Ectodermal cell (in vitro differentiated cells): ENCODE data around the gene SLC5A3.

ENCODE experiments used
- H3K27ac ChIP-seq: 2 replicates; pipeline ENCODE4 v1.7.0; 2013; ENCODE audit warnings: mild to moderate bottlenecking, low read depth, low read length; ENCODE audit not compliant: insufficient read depth, poor library complexity, severe bottlenecking
- H3K27me3 ChIP-seq: 2 replicates; pipeline ENCODE4 v1.7.0; 2013; ENCODE audit warnings: mild to moderate bottlenecking, low read length; ENCODE audit not compliant: insufficient read depth, control insufficient read depth, poor library complexity, severe bottlenecking
- H3K36me3 ChIP-seq: one replicate; pipeline ENCODE4 v1.7.0; 2013; ENCODE audit warnings: low read length; ENCODE audit not compliant: control insufficient read depth, insufficient read depth
- H3K4me1 ChIP-seq: one replicate; pipeline ENCODE4 v1.7.0; 2013; ENCODE audit warnings: low read length; ENCODE audit not compliant: control insufficient read depth, insufficient read depth
- H3K4me3 ChIP-seq: 2 replicates; pipeline ENCODE4 v1.7.0; 2013; ENCODE audit warnings: low read depth, low read length, control low read depth; ENCODE audit not compliant: insufficient read depth
- H3K9me3 ChIP-seq: 2 replicates; pipeline ENCODE4 v1.7.0; 2013; ENCODE audit warnings: mild to moderate bottlenecking, low read length, moderate library complexity; ENCODE audit not compliant: control insufficient read depth
- WGBS, 2 experiments: methylation state at CpG; one replicate each; pipeline ENCODE4 v1.1.7; 2013; ENCODE audit warnings: missing lambda C conversion rate in 2 of 2; 5-methylcytosine and 5-hydroxymethylcytosine counted together

Gene SLC5A3

DNA sequence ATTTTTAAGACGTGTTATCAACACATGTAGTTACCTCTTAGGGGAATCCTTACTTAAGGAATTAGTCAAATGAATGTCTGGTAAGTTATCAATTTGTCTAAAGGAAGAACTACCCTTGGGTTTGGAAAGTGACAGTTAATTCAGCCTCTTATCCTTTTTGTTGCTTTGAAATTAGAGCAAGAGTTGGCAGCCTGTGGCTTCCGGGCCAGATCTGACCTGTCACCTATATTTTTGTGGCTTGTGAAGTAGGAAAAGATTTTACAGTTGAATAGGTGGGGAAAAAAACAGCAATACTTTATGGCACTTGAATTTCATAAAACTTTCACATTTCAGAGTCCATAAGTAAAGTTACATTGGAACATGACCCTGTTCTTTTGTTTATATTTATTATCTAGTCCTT is 5.5 kb downstream of the SLC5A3 start:
- 92 to 100% methylated on average over 2 of the region's 2 CpGs for WGBS, 2 experiments
- Histone ChIP-seq H3K4me3 (no peak overlapping the region), H3K36me3 (no peaks in the 10 kb centered on the region)

DNA sequence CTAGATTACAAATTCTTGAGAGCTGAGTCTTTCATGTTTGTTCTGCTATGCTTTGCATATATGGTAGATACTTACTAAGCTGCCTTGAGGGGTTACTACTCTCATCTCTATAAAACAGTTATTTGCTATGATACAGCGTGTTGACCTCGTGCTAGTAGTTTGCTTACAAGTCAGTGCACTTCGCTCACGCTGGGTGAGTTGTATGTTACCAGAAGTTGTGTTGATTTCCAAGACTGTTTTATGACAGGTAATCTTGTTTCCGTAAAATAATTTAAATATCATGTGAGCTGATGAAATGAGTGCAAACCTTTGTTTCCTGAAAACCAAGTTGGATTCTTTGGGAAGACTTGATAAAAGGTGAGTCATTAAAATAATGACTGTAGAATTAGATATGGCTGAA is 7.3 kb downstream of the SLC5A3 start:
- WGBS, 2 experiments: 95 to 100% methylated on average over 5 of the region's 5 CpGs
- Histone ChIP-seq H3K4me3 (no peak overlapping the region), H3K4me1 (peaks cover 20% of the 10 kb centered on the region), H3K9me3 (no peaks in the 10 kb centered on the region), H3K36me3 (no peaks in the 10 kb centered on the region), H3K27me3 (no peaks in the 10 kb centered on the region), H3K27ac (no peak overlapping the region)

More for the DNA sequence above, 5.5 kb downstream of the SLC5A3 start:
- Histone ChIP-seq H3K9me3 (no peaks in the 10 kb centered on the region), H3K4me1 (peaks cover 27% of the 10 kb centered on the region), H3K27me3 (no peaks in the 10 kb centered on the region), H3K27ac (no peak overlapping the region)

DNA sequence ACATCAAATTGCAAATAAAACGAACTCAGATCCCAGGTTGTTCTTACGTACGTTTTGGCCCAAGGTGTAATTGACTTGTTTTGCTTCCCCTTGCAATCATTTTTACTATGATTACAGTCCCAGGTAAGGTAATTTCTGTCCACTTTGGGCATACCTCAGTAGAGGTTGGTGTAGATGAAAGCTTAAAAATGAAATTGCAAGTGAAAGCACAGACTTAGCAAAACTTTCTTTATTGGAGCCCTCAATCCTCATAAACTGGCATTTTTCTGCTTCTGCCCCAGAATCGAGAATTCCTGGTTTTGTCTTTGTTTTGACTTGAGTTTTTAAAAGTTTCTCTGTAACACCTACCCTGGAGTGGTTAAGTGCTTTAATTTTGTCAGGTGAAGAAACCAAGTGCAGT is 9.4 kb downstream of the SLC5A3 start:
- 97 to 98% methylated on average over 4 of the region's 4 CpGs for WGBS, 2 experiments
- H3K27me3 ChIP-seq: no peaks in the 10 kb centered on the region
- no peaks in the 10 kb centered on the region for H3K36me3 ChIP-seq
- H3K27ac ChIP-seq: no peak overlapping the region
- H3K4me1 ChIP-seq: peaks cover 11% of the 10 kb centered on the region
- no peaks in the 10 kb centered on the region for H3K9me3 ChIP-seq
- no peak overlapping the region for H3K4me3 ChIP-seq

DNA sequence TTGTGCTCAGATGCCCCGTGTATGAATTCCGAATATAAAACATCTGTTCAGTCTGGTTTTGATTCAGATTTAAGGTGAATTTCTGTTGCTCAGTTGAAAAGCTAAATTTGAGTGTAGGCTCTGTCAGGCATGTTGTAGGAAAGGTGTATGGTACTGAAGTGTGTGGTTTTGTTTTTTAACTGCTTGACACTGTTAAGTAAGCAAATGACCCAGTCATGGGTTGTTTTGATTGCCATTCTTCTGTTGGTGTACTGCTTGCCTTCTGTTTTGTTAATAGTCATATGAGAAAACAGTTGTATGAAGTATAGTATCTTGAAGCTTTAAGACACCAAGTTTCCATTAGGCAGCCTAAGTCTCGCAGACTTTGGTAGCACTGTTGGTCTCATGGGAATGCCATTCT is 10.0 kb downstream of the SLC5A3 start:
- Histone ChIP-seq H3K4me3 (no peak overlapping the region), H3K36me3 (no peaks in the 10 kb centered on the region), H3K4me1 (peaks cover 11% of the 10 kb centered on the region), H3K27me3 (no peaks in the 10 kb centered on the region), H3K27ac (no peak overlapping the region), H3K9me3 (no peaks in the 10 kb centered on the region)
- 92 to 94% methylated on average over 3 of the region's 3 CpGs for WGBS, 2 experiments

DNA sequence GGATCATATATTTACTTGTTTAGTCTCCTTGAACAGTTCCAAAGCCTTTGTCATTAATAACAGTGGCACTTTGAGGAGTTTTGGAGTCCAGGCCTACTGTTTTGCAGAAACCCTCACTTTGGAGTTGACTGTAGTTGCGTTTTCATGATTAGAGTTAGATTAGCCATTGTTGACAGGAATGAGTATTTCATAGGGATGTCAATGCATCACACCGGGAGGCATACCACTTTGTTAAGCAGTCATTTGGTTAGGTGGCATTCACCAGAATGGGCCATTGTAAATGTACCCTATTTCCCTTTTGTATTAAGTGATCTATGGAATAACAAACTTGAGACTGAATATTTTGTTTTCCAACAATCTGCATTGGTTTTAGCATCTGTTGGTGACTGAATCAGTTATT is 11.8 kb downstream of the SLC5A3 start:
- H3K36me3 ChIP-seq: no peaks in the 10 kb centered on the region
- H3K4me1 ChIP-seq: peaks cover 11% of the 10 kb centered on the region
- no peaks in the 10 kb centered on the region for H3K27me3 ChIP-seq
- WGBS, 2 experiments: 46 to 62% methylated on average over 2 of the region's 2 CpGs
- no peaks in the 10 kb centered on the region for H3K9me3 ChIP-seq
- no peak overlapping the region for H3K4me3 ChIP-seq
- no peak overlapping the region for H3K27ac ChIP-seq

DNA sequence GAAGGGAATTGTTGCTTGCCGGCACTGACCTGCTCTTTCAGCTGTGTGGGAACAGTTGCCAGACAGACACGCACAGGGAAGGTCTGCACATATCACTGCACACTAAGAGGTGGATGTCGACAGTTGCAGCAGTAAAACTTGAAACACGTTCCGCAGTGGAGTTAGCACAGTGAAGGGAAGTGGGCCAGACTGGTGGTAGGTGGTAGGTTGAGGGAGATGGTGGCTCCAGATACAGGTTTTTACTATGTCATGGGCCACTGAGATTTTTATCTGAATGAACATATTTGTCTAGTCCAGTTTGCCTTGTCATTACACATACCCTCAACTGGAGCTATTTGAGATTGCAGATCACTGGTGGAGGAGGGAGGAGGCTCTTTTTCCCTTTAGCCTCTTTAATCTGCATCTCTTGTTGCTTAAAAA is 13.5 kb downstream of the SLC5A3 start:
- Histone ChIP-seq H3K36me3 (no peaks in the 10 kb centered on the region), H3K9me3 (no peaks in the 10 kb centered on the region), H3K27me3 (no peaks in the 10 kb centered on the region), H3K4me1 (peaks cover 6% of the 10 kb centered on the region), H3K4me3 (no peak overlapping the region), H3K27ac (no peak overlapping the region)
- 97% methylated on average over 5 of the region's 5 CpGs for WGBS, 2 experiments

DNA sequence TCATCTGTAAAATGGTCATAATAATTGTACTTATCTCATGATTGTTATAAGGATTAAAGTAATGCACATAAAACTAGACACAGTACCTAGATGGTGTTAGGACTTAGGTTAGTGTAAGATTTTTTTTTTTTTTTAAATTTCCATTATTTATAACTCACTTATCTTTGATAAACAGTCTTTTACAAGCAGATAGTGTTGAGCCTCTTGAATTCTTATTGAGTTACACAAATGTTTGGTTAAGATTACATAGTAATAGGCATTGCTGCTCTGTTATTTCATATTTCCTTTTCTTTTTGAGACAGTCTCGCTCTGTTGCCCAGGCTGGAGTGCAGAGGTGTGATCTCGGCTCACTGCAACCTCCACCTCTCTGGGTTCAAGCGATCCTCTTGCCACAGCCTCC is 15.4 kb downstream of the SLC5A3 start:
- WGBS, 2 experiments: 95 to 98% methylated on average over 3 of the region's 3 CpGs
- Histone ChIP-seq H3K27me3 (no peaks in the 10 kb centered on the region), H3K27ac (no peak overlapping the region), H3K36me3 (no peaks in the 10 kb centered on the region), H3K9me3 (no peaks in the 10 kb centered on the region), H3K4me3 (no peak overlapping the region), H3K4me1 (peaks cover 9% of the 10 kb centered on the region)

DNA sequence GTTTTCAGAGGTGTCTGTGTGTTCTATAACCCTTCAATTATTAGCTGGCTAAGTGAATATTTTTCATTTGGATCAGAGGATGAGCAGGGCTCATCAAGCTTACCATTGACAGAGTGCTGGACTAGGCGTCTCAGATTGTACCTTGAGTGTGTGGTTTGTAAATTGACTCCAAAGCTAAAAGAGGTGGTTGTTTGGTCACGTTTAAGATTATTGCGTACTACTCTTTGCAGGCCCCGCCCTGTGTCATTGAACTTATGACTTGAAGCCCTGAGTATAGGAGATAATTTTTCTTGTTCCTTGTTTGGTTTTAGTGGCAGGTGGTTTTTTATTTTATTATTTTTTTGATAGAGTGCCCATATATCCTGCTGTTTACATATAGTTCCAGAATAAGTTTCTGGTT is 17.7 kb downstream of the SLC5A3 start:
- Histone ChIP-seq H3K27ac (no peak overlapping the region), H3K4me1 (peaks cover 7% of the 10 kb centered on the region), H3K36me3 (peaks cover 11% of the 10 kb centered on the region), H3K4me3 (no peak overlapping the region), H3K27me3 (no peaks in the 10 kb centered on the region), H3K9me3 (no peaks in the 10 kb centered on the region)
- WGBS, 2 experiments: 83 to 95% methylated on average over 3 of the region's 4 CpGs

DNA sequence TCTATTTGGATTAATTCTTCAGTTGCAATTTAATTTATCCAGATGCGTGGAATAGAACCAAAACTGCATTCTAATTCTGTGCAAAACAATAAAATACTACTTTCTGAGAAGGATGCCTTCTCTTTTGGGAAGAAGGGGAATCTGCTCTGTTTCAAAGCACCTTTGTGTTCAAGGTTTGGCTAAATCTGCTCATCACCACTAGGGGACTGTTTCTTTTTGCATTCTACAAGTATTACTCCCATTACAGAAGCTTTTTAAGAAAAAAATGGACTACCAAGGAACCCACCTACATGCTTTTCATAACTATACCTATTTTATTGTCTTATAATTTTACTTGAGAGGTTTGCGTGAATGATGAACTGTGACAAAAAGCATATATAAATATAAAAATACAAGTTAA is 18.2 kb downstream of the SLC5A3 start:
- Histone ChIP-seq H3K4me1 (peaks cover 7% of the 10 kb centered on the region), H3K27ac (no peak overlapping the region), H3K9me3 (no peaks in the 10 kb centered on the region), H3K4me3 (no peak overlapping the region), H3K36me3 (peaks cover 12% of the 10 kb centered on the region), H3K27me3 (no peaks in the 10 kb centered on the region)
- 82 to 100% methylated on average over 1 of the region's 2 CpGs for WGBS, 2 experiments

DNA sequence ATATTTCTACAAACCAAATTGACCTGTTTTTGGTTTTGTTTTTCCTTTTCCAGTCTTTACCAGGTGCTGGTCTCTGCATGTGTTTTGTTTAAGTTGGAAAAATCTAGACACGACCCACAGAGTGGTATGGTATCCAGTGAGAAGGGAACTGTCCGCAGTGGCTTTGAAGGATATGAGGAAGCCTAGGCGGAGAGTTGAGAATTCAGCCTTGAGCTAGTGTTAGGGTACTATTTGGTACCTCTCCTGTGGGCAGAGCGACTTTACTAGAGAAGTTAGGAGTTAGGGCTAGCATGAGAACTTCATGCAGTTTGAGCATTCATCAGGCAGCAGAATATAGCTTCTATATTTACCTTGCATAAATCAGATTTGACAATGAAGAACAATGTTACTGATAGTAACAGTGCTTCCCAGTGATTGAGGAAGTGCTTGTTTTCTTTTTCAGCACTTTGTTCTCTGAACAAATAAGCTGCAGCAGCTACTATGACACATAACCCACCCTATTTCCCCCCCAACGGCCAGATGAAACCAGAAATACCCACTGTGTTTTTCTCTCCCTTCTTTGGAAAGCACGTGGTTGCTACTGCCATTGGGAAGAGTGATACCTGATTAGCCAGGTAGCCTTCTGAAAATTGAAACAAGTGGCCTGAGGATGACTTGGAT is 19.0 kb downstream of the SLC5A3 start:
- WGBS, 2 experiments: 68 to 70% methylated on average over 6 of the region's 6 CpGs
- peaks cover 10% of the 10 kb centered on the region for H3K4me1 ChIP-seq
- no peak overlapping the region for H3K4me3 ChIP-seq
- peaks cover 12% of the 10 kb centered on the region for H3K36me3 ChIP-seq
- no peaks in the 10 kb centered on the region for H3K27me3 ChIP-seq
- no peak overlapping the region for H3K27ac ChIP-seq
- H3K9me3 ChIP-seq: no peaks in the 10 kb centered on the region

DNA sequence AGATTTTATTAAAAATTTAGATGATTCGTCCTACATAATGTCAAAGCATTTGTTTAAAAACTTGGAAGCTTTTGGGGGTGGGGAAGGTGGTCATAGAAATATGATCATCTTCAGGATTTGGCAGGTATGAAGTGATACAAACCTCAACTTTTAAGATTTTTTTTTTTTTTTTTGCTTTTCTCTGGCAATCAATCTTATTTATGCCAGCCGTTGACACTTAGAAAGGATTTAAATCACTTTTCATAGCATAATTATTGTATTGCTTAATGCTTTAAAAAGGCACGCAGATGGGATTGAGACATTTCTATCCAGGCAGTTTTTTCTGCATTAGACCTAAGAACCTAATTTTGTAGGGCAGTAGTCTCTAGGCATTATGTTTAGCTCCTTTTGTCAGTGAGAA is 19.7 kb downstream of the SLC5A3 start:
- Histone ChIP-seq H3K27ac (no peak overlapping the region), H3K4me1 (peaks cover 12% of the 10 kb centered on the region), H3K4me3 (no peak overlapping the region), H3K27me3 (no peaks in the 10 kb centered on the region), H3K9me3 (no peaks in the 10 kb centered on the region), H3K36me3 (peaks cover 12% of the 10 kb centered on the region)
- WGBS, 2 experiments: 96 to 100% methylated on average over 1 to 3 of the region's 3 CpGs
